HK-2 (cell line): ENCODE data around the gene MTRFR.
A peak's percentile ranks its signal among the peaks of the same experiment; 100 is the strongest.
"Not testable (repeated sequence)": the region's sequence is repeated elsewhere in the genome, so short reads cannot be mapped to it uniquely, and the experiment has no call there.

Source experiments
- DNase-seq: peaks from one replicate; pipeline ENCODE4 v3.0.0-alpha.2; 2018; ENCODE audit not compliant: unreplicated experiment

The MTRFR gene

DNA sequence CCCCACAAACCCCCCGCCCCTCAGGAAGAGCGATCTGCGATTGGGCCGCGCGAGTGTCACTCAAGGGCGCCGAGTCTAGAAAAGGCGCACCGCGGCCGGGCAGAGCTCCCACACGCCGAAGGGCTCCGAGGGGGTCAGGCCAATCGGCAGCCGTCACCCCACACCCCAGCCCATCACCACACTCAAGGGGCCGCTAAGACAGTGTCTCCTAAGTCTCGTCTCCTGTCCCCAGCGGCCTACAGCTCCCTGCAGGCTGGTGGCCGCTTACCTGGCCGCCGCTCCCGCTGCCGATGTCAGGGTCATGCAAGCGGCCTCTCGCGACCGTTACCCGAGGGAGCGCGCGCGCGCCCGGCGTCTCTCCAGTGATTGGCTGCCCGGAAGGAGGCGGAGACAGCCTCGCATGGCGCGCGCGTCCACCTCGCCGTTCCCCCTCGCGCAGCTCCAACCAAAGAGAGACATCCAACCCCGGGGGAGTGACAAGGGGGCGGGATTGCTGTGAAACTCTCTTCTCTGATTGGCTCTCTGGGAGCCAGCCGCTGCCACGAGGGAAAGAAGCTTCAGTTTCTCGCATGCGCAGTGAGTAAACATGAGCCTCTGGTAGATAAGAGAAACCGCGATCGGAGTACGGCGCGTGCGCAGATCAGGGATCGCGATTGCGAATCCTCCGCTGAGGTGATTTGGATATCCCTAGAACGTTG lies at the start of gene MTRFR, which contains the start of gene MPHOSPH9:
MTRFR (plus strand) TSS at position 630 of the 698 bp plus-strand sequence. CDS start 20,239 bp downstream, outside the sequence.
MPHOSPH9 (minus strand) TSS at position 335 of the 698 bp plus-strand sequence. CDS start 2,777 bp downstream, outside the sequence.
- peak; percentile 99 for DNase-seq

DNA sequence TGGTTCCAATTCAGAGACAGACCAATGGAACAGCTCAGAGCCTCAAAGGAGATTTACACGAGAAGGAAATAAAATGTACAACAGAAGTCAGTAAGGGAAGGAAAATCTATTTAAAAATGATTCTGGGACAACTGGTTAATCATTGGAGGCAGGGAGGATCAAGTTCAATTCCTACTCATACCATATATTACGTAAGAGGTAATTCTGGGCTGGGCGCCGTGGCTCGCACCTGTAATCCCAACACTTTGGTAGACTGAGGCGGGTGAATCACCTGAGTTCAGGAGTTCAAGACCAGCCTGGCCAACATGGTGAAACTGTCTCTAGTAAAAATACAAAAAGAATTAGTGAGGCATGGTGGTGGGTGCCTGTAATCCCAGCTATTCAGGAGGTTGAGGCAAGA lies 45.6 kb upstream of the MTRFR start:
- DNase-seq: no peak

DNA sequence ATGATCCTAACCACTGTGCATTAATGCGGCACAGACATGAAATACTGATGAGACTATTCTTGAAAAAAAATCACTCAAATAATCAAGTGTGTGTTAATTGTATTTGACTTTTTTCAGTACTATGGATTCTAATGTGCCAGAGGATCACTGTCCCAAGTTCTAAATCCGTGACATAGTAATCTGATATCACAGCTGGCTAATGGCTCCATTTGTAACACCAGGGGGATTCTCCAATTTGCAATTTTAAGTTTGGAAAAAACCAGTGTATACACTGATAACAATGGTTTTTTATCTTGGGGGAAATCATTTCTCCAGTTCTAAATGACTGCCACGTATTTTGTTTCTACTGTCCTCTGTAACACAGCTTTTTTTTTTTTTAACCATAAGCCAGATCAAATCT lies 33.3 kb upstream of the MTRFR start:
- no peak for DNase-seq

DNA sequence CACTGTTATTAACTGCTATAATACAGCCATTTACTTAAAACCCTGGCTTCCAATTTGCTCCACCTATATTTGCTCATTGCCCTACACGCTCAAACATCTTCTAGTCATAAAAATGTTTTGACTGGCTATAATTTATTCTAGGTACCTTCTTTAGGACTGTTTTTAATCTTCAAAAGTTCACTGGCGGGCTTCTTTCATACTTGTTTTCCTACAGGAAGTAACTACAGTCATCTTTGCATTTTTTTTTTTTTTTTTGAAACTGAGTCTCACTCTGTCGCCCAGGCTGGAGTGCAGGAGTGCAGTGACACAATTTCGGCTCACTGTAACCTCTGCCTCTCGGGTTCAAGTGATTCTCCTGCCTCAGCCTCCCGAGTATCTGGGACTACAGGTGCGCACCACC lies 32.8 kb upstream of the MTRFR start:
- DNase-seq: no peak

DNA sequence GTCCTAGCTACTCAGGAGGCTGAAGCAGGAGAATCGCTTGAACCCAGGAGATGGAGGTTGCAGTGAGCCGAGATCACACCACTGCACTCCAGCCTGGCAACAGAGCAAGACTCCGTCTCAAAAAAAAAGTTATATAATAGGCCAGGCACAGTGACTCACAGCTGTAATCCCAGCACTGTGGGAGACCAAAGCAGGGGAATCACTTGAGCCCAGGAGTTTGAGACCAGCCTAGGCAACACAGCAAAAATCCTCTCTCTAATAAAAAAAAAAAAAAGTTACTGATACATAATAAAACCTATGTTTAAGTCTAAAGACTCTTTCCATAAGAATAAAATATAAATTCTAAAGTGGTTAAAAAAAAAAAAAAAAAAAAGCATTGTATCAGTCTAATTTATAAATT lies 26.4 kb upstream of the MTRFR start:
- DNase-seq: not testable (repeated sequence)

DNA sequence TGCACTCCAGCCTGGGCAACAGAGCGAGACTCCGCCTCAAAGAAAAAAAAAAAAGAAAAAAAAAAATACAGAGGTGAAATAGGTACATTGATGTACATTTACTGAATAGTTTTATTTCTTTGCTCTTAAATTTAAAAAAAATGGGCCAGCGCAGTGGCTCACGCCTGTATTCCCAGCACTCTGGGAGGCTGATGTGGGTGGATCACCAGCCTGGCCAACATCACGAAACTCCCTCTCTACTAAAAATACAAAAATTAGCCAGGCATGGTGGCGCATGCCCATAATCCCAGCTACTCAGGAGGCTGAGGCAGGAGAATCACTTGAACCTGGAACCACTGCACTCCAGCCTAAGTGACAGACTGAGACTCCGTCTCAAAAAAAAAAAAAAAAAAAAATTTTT lies 25.4 kb upstream of the MTRFR start:
- DNase-seq: not testable (repeated sequence)

DNA sequence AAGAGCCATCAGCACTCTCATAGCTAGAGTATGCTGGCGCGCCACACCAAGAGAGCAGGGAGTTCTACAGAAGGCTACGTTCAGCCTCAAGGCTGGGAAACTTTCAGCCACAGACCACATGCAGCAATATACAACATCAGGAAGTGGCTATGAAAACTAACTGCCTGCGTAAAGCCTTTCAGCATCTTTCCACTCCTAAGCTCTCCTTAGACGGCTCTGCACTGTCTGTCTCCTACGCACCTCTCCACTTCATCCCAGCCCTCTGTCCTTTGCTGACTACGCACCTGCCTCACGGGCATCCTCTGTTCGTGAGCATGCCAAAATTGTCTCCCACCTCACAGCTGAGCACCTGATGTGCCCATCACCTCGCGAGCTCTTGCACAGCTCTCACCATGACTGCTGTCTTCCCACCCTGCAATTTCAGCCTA lies 10.0 kb upstream of the MTRFR start:
- DNase-seq: no peak

DNA sequence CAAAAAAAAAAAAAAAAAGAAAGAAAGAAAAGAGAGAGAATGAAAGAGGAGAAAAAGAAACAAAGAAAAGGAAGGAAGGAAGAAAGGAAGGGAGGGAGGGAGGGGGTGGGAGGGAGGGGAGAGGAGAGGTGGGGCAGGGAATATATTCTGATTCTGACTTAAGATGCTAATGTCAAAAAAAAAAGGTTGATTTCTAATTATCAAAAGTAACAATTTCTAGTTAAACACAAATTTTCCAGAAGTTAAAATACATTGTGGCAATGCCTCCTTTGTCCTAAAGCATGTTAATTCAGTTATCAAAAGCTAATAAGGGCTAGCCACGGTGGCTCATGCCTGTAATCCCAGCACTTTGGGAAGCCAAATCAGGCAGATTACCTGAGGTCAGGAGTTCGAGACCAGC lies 7.8 kb upstream of the MTRFR start:
- DNase-seq: no peak

DNA sequence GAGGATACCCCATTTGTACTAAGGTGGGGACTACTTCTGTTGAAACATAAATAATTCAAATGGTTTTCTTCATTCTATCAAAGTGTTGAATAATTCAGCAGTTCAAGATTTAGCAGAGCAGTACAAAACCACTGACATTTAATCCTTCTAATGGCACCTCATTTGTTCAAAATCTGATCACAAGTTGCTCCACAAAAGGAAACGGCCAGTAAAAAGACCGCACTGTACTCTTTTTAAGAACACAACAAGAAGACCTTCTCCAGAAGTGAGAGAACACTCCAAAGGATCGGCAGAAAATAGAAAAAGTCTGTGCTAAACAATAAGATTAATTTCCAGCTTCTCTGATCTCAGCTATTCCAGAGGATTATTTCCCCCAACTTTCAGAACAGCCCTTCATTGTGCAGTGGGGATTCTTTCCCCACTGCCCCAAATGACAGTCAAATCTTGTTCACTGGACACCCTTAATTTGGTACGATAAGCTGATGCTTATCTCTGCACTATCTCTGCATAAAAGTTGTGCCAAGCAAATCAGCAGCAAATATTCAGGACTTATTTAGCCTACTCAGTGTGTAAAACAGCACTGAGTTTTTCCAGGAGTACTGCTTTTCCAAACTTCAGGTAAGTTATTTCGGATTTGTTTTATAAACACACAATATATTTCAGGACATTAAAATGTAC lies 5.5 kb upstream of the MTRFR start:
- DNase-seq: no peak

DNA sequence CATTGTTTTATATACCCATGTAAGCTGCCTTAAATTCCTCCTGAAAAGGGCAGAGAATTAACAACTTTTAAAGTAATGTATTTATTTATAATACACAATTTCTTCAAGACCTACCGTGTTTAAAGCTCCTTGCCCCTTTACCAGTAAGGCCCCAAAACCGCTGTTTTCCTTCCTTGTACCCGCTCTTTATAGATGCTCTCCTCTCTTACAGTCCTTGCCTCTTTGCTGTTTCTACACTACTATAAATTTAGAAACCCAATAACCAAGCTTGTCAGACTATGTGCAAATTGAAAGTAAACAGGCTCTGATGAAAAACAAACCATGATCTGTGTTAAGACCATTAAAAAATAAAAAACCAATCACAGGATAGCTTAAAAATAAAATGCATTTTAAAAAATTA lies 4.2 kb upstream of the MTRFR start:
- no peak for DNase-seq

DNA sequence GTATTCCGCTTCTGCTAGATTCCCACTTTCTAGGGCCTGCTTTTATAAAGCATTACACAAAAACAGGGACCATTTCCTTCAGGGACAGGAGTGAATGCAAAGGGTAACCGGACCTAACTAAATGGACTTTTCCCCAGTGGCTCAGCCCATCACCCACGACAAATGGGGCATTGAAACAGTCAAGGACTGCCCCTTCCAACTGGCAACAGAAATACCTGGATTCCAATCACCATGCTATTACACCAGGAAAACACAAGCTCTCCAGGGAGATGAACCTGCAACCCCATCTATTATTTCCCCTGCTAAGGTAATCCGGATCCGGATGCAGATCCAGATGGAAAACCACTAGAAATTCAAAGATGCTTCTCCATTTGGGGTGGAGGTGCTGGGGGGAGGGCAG lies 1.3 kb upstream of the MTRFR start:
- DNase-seq: no peak

DNA sequence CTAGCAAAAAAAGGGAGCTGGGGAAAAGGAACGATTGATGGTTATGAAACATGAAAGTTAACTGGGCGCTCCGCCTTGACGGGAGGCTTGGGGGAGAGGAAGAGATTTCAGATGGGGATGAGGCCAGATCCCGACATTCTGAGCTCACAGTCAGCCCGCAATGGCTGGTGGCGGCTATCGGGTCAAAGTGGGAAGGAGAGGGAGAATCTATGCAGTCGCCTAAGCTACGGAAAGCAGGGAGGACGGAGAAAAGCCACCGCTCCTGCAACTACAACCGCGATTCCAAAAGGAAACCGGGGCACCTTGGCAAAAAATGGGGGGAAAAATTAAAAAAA lies 797 bp upstream of the MTRFR start:
- no peak for DNase-seq

DNA sequence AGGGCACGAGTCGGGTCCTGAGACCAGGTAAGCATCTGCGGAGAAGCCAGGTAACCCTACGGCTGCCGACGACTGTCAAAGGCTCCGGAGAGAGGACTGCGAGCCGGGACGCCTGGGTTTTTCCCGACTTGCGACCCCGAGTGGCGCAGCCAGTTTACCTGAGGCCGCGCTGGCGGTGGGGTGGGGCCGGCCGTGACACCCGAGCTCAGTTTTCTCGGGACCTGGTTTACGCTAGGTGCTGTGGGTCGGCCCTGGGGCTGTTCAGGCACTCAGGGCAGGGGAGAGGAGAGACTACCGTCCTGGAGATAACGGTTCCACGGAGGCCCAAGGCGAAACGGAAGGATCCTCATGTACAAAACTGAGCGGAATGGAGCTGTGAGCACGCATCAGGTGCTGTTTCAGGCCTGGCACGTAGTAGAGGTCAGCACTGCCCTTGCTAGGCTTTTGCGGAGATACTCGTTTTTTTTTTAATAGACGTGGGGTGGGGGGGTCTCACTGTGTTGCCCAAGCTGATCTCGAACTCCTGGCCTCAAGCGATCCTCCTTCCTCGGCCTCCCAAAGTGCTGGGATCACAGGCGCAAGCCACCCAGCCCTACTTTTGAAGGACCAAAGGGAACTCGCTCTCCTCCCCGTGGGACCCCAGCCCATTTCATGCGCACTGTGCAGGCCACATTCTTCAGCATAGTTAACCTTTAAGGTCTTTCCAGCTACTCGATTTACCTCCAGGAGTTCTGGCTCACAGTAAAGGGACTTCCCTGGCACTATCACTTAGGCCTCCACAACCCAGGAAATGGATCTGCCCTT lies 471 bp downstream of the MTRFR start:
- DNase-seq: peak; percentile 11

DNA sequence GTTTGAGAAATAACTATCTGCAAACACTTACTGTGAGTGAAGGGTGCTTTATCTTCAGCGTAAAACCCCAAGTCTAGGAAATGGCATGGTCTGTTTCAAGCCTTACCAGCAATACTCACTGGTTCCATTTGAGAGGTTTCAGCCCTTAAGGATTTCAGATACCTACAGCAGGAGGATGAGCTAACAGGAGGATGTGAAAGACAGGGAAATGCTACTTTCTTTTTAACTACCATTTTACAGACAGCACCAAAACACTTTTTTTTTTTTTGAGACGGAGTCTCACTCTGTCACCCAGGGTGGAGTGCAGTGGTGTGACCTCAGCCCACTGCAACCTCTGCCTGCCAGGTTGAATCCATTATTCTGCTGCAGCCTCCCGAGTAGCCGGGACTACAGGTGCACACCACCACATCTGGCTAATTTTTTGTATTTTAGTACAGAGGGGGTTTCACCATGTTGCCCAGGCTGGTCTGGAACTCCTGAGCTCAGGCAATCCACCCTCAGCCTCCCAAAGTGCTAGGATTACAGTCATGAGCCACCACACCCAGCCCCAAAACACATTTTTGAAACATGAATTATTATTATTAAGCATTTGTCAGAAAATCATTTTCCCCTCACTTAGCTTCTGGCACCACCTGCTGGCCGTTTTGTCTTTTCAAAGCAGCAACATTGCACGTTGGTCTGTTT lies 4.6 kb downstream of the MTRFR start:
- peak; percentile 39 for DNase-seq

DNA sequence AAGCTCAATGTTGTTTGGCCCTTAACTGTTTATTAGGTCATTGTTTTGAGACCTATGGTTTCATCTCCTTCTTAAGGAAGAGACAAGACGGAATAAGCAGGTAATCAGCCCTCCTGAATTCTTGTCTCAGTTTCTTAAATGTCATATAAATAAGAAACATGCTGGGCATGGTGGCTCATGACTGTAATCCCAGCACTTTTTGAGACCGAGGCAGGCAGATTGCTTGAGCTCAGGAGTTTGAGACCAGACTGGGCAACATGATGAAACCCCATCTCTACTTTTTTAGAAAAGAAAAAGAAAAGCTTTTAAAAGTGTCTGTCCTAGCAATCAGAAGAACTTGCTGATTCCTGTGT lies 5.1 kb downstream of the MTRFR start:
- DNase-seq: no peak

DNA sequence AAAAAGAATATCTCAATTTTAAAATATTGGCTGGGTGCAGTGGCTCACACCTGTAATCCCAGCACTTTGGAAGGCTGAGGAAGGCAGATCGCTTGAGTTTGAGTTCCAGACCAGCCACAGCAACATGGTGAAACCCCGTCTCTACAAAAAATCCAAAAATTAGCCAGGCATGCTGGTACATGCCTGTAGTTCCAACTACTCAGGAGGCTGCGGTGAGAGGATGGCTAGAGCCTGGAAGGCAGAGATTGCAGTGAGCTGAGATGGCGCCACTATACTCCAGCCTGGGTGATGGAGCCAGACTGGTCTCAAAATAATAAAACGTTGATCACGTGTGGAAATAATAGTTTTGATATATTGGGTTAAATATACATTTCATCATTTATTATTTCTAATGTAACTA lies 5.7 kb downstream of the MTRFR start:
- DNase-seq: no peak

DNA sequence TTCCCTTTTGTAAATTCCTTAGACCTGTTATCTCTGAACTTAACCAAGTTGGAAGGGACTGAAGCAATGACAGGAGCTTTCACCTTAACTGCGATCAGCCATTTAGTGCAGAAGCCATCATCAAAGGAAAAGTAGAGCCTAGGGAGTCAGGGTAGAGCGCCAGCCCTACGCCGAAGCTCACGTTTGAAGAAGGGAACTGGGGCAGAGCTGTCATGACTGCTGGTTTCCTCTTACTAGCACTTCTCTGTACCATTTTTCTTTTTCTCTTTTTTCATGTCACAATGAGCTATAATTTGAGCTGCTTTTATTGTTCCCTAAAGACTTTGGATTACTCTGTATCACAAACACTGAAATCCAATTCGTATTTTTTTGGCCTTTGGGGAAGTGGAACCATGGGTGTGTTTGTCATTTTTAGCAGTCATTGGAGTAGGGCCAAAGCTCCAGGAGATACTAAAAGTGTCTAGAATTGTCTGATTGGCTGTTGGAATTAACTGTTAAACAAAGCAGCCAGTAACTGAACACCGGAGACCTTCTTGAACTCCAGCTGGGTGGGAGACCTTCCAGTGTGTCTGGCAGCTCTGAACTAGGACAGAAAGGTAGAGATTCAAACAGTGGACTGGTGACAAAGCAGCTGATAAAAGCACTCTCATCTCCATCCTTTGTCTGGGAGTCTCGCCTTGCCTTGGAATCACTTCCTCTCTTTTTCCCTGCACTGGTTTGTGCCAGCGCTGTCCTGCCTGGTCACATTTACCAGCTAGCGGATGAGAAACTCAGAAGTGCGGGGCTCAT lies 9.1 kb downstream of the MTRFR start:
- DNase-seq: no peak

DNA sequence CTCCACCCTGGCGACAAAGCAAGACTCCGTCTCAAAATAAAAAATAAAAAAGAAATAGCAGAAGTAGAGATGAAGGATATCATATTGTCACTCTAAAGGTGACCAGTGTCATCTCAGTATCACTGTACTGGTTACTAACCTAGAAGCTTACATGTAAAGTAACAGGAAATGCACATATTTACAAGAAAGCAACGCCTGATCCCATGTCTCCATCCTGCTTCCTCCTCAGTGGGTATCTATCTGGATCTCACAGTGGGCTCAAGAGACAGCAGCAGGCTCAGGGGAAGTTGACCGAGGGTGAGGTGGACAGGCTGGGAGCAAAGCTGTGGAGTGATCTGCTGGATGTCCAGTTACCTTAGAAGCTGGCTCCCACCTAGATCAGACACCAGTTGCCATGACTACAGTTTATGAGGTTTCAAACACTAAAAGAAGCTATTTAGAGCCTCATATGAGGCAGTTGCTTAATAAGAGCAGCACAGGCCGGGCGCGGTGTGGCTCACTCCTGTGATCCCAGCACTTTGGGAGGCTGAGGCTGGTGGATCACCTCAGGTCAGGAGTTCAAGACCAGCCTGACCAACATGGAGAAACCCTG lies 10.5 kb downstream of the MTRFR start:
- DNase-seq: no peak

DNA sequence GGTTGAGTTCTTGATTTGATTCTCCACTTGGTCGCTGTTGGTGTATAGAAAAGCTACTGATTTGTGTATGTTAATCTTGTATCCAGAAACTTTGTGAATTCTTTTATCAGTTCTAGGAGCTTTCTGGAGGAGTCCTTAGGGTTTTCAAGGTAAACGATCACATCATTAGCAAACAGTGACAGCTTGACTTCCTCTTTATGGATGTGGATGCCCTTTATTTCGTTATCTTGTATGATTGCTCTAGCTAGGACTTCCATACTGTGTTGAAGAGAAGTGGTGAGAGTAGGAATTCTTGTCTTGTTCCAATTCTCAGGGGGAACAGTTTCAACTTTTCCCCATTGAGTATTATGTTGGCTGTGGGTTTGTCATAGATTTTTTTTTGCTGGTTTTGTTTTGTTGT lies 12.4 kb downstream of the MTRFR start:
- DNase-seq: no peak

DNA sequence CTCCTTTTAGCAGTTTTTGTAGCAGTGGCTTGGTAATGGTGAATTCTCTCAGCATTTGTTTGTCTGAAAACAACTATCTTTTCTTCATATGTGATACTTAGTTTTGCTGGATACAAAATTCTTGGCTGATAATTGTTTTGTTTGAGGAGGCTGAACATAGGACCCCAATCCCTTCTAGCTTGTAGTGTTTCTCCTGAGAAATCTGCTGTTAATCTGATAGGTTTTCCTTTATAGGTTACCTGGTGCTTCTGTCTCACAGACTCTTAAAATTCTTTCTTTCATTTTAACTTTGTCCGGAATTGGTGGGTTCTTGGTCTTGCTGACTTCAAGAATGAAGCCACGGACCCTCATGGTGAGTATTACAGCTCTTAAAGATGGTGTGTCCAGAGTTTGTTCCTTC lies 14.9 kb downstream of the MTRFR start:
- DNase-seq: not testable (repeated sequence)
